B cell (primary cell): ENCODE results near the gene EDC3. TPM values are rescaled to one million over a fixed set of nuclear protein-coding genes. Genes with fewer than 3 reads are reported as not detected.

Source experiments
- ATAC-seq: fragments of 200-7000 bp; cut with Tn5 transposase; one replicate; pipeline ENCODE4 v1.10.0; 2021; ENCODE audit warnings: low read depth, mild to moderate bottlenecking, moderate number of reproducible peaks, moderate library complexity
- CTCF ChIA-PET: fragments of 350-600 bp; sonication (Branson Sonifier 250); formaldehyde crosslinking; loops from one replicate; lab custom pipeline; 2021; ENCODE audit warnings: antibody characterized with exemption, inconsistent platforms; lab: Charles Lee
- POLR2A ChIA-PET: fragments of 350-600 bp; sonication (Branson Sonifier 250); formaldehyde crosslinking; loops from one replicate; lab custom pipeline; 2021; ENCODE audit warnings: antibody characterized with exemption; lab: Charles Lee
- DNase-seq: peaks from one replicate; pipeline ENCODE4 v3.0.0; 2013
- H2AFZ ChIP-seq: 2 replicates; pipeline ENCODE4 v1.6.1; 2012; ENCODE audit warnings: mild to moderate bottlenecking, low read depth, low read length; ENCODE audit not compliant: insufficient read depth, poor library complexity, severe bottlenecking
- H3K27ac ChIP-seq, 2 donors: 1 replicate in 1 of 2; 2 replicates in 1 of 2; pipeline ENCODE4 v1.5.1; 2012 to 2013; ENCODE audit warnings: low read length in 2 of 2, mild to moderate bottlenecking in 2 of 2, moderate library complexity in 1 of 2
- H3K27me3 ChIP-seq, 4 experiments: fragments of 200-600 bp in 1 of 4; sonication (generic) in 1 of 4; replicated peaks in 1 of 4; 1 replicate in 2 of 4; 2 replicates in 2 of 4; pipeline versions ENCODE4 v1.6.1 to v1.7.0; 2013 to 2016; ENCODE audit warnings: low read length in 3 of 4, mild to moderate bottlenecking in 2 of 4, mixed read lengths in 1 of 4, moderate library complexity in 1 of 4; ENCODE audit not compliant: insufficient read depth in 4 of 4, control insufficient read depth in 3 of 4; ENCODE audit errors: control extremely low read depth in 1 of 4
- H3K36me3 ChIP-seq, 2 experiments: replicated peaks in 1 of 2; 1 replicate in 1 of 2; 2 replicates in 1 of 2; pipeline versions ENCODE4 v1.6.1 to v1.7.1; 2013; ENCODE audit warnings: low read length in 1 of 2; ENCODE audit not compliant: insufficient read depth in 2 of 2, control insufficient read depth in 1 of 2; ENCODE audit errors: control extremely low read depth in 1 of 2, extremely low read depth in 1 of 2
- H3K4me1 ChIP-seq, 2 donors: fragments of 200-600 bp in 1 of 2; sonication (generic) in 1 of 2; 1 replicate in 1 of 2; 2 replicates in 1 of 2; pipeline versions ENCODE4 v1.5.1 to v1.6.1; 2013 to 2017; ENCODE audit warnings: low read length in 2 of 2; ENCODE audit not compliant: control insufficient read depth in 2 of 2, insufficient read depth in 2 of 2
- H3K4me2 ChIP-seq: replicated peaks from 2 replicates; pipeline ENCODE3; 2012; ENCODE audit warnings: mild to moderate bottlenecking, low read depth, low read length; ENCODE audit not compliant: poor library complexity, severe bottlenecking
- H3K4me3 ChIP-seq, 5 experiments: fragments of 200-600 bp in 1 of 5; sonication (generic) in 1 of 5; 1 replicate in 3 of 5; 2 replicates in 2 of 5; pipeline versions ENCODE4 v1.5.1 to v1.7.0; 2011 to 2016; ENCODE audit warnings: low read length in 4 of 5, mild to moderate bottlenecking in 4 of 5, low read depth in 2 of 5, control low read depth in 1 of 5, moderate library complexity in 1 of 5; ENCODE audit not compliant: insufficient read depth in 1 of 5; ENCODE audit errors: control extremely low read depth in 1 of 5, extremely low read depth in 1 of 5
- H3K79me2 ChIP-seq: fragments of 200-600 bp; sonication (generic); one replicate; pipeline ENCODE4 v1.6.0; 2016; ENCODE audit warnings: low read length; ENCODE audit not compliant: control insufficient read depth, insufficient read depth
- H3K9ac ChIP-seq: fragments of 200-600 bp; sonication (generic); 2 replicates; pipeline ENCODE4 v1.6.1; 2017; ENCODE audit warnings: mild to moderate bottlenecking, low read length, moderate library complexity
- H3K9me3 ChIP-seq, 3 donors: one replicate each; pipeline versions ENCODE4 v1.6.1 to v1.7.1; 2013; ENCODE audit warnings: low read length in 2 of 3; ENCODE audit not compliant: control insufficient read depth in 2 of 3, insufficient read depth in 1 of 3; ENCODE audit errors: control extremely low read depth in 1 of 3
- H4K20me1 ChIP-seq: 2 replicates; pipeline ENCODE4 v1.6.0; 2012; ENCODE audit warnings: mild to moderate bottlenecking, low read length; ENCODE audit not compliant: insufficient read depth, control insufficient read depth, poor library complexity, severe bottlenecking
- H3K27ac Mint-ChIP-seq: one replicate; pipeline ENCODE4 v1.8.0; 2021; ENCODE audit warnings: mixed read lengths
- H3K27me3 Mint-ChIP-seq: one replicate; pipeline ENCODE4 v1.8.0; 2021; ENCODE audit warnings: mixed read lengths
- H3K4me1 Mint-ChIP-seq: one replicate; pipeline ENCODE4 v1.8.0; 2021; ENCODE audit warnings: mixed read lengths
- H3K4me3 Mint-ChIP-seq: one replicate; pipeline ENCODE4 v1.8.0; 2021; ENCODE audit warnings: mixed read lengths
- H3K9me3 Mint-ChIP-seq: one replicate; pipeline ENCODE4 v1.8.0; 2022; ENCODE audit warnings: mixed read lengths; ENCODE audit not compliant: insufficient read depth
- EZH2 ChIP-seq: IDR thresholded peaks from 2 replicates; pipeline ENCODE4 v1.6.1; 2012; ENCODE audit warnings: borderline replicate concordance, low read depth, mild to moderate bottlenecking, moderate library complexity, low read length; ENCODE audit not compliant: insufficient read depth, poor library complexity, severe bottlenecking
- WGBS: methylation state at CpG from one replicate; pipeline ENCODE4 v1.1.5; 2013; ENCODE audit warnings: missing lambda C conversion rate; ENCODE audit not compliant: insufficient coverage; 5-methylcytosine and 5-hydroxymethylcytosine counted together
- intact Hi-C: fragments of 100-400 bp; cut with micrococcal nuclease; formaldehyde crosslinking; loops from one replicate; pipeline ENCODE4 v1.10.0; 2022
- polyA plus RNA-seq: library from polyadenylated mRNA; depleted of rRNA; stranded (reverse); fragments of >200 nt; gene quantifications from 2 replicates; pipeline ENCODE4 v1.2.3, GENCODE V29; 2012
- total RNA-seq, 2 donors: library from RNA; stranded (reverse); fragments of 120-200 nt in 1 of 2; gene quantifications; 1 replicate in 1 of 2; 2 replicates in 1 of 2; pipeline versions ENCODE4 v1.2.3 to v1.2.4, GENCODE V29; 2013 to 2022
- TF ChIP-seq, protein P1 (sequence below): fragments of 200-600 bp; IDR thresholded peaks from one replicate; pipeline ENCODE4 v1.8.0; 2022; ENCODE audit warnings: antibody characterized with exemption, mild to moderate bottlenecking

The EDC3 gene
- total and polyA plus RNA-seq, 2 donors (not counting 1 experiment from before 2014, with no cell fraction given) = 16.9 to 55.4 TPM

GRCh38 chr15:74614744-74615507 lies 80.9 kb downstream of the EDC3 start:
- no peaks in the 10 kb centered on the region for H3K27me3 ChIP-seq
- H3K9me3 ChIP-seq = no peaks in the 10 kb centered on the region
- CTCF ChIA-PET = interaction anchor here (0.7 to 17.8 kb wide), 8 partner anchors 18 to 336 kb away, joined by 3 to 371 read pairs (median 4); no protein-coding TSS in a partner anchor
- TF ChIP-seq, protein P1, sequence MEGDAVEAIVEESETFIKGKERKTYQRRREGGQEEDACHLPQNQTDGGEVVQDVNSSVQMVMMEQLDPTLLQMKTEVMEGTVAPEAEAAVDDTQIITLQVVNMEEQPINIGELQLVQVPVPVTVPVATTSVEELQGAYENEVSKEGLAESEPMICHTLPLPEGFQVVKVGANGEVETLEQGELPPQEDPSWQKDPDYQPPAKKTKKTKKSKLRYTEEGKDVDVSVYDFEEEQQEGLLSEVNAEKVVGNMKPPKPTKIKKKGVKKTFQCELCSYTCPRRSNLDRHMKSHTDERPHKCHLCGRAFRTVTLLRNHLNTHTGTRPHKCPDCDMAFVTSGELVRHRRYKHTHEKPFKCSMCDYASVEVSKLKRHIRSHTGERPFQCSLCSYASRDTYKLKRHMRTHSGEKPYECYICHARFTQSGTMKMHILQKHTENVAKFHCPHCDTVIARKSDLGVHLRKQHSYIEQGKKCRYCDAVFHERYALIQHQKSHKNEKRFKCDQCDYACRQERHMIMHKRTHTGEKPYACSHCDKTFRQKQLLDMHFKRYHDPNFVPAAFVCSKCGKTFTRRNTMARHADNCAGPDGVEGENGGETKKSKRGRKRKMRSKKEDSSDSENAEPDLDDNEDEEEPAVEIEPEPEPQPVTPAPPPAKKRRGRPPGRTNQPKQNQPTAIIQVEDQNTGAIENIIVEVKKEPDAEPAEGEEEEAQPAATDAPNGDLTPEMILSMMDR = no peak
- TF ChIP-seq EZH2 = no peak
- intact Hi-C loops = loop anchor here (1.0 to 5.0 kb wide), 9 partner anchors 17 to 837 kb away; partner anchors contain the start of genes COX5A, PPCDC, SCAMP2 and SIN3A
- H3K4me2 ChIP-seq = peak overlapping the region; percentile 99
- ATAC-seq = peak; percentile 72
- peak overlapping the region; percentile 100 for H3K9ac ChIP-seq
- peaks cover 0 to 16% of the 10 kb centered on the region in 2 experiments for H3K36me3 ChIP-seq
- Mint-ChIP-seq H3K9me3 (no peaks in the 10 kb centered on the region), H3K27ac (peak overlapping the region; percentile 97), H3K27me3 (no peaks in the 10 kb centered on the region), H3K4me3 (peak overlapping the region; percentile 92), H3K4me1 (peaks cover 35% of the 10 kb centered on the region)
- H4K20me1 ChIP-seq = peaks cover 42% of the 10 kb centered on the region
- peak; percentile 96 for DNase-seq
- peaks cover 48% of the 10 kb centered on the region for H3K79me2 ChIP-seq
- WGBS = under 1% methylated on average over 76 of the region's 76 CpGs
- peak overlapping the region; percentile 99 for H3K27ac ChIP-seq
- H2AFZ ChIP-seq = peak overlapping the region; percentile 85
- peak overlapping the region; percentile 45 to 100 (median 100) for H3K4me3 ChIP-seq
- peaks cover 18 to 33% of the 10 kb centered on the region in 2 donors for H3K4me1 ChIP-seq
- POLR2A ChIA-PET = interaction anchor here (0.9 to 1.8 kb wide), 6 partner anchors 12 to 173 kb away, joined by 3 to 12 read pairs (median 4); partner anchors contain the start of gene ARID3B
